Measurements from ENCODE around the gene PPM1L. TPM values are rescaled to one million over a fixed set of nuclear protein-coding genes. Genes with fewer than 3 reads are reported as not detected.

The PPM1L gene
- total RNA-seq, 1 experiment from 2014 or later = 7.3 TPM

DNA sequence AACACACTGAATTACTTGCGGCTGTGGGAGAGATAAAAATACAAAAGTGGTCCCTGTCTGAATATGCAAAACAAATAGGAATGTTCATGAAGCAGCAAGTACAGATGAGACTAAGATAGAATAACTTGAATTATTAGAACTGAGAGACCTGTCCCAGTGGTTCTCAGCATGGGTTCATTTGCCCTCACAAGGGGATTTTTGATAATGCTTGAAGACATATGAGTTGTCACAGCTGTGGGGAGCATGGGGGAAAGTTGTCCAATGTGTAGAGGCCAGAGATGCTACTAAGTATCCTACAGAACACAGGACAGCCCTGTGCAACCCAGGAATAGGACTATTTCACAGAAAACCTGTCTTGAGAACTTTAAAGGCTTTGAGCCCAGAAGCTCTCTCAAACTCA lies 22.4 kb downstream of the PPM1L start:
- no peaks in the 10 kb centered on the region for H3K79me2 ChIP-seq (ENCODE audit: insufficient read depth, low read length)
- no CpG with 5 or more reads among the region's 1 CpG for WGBS (ENCODE audit: extremely low coverage, insufficient read length, low lambda C conversion rate)
- H3K27me3 ChIP-seq (ENCODE audit: insufficient read depth, low read length) = no peaks in the 10 kb centered on the region
- TF ChIP-seq CTCF (conservative IDR thresholded peaks at IDR 0.05) = no peak
- H3T11ph ChIP-seq (ENCODE audit: low read length) = no peak overlapping the region
- DNase-seq = no peak
- H3K9me3 ChIP-seq (ENCODE audit: control insufficient read depth, low read depth, low read length) = no peaks in the 10 kb centered on the region
- no peak overlapping the region for H3K18ac ChIP-seq (ENCODE audit: insufficient read length, low read depth, low read length)
- H3K23me2 ChIP-seq (ENCODE audit: insufficient read length, low read depth, low read length, poor library complexity, severe bottlenecking) = no peaks in the 10 kb centered on the region
- H2BK20ac ChIP-seq (ENCODE audit: low read depth, low read length, poor library complexity, severe bottlenecking) = no peak overlapping the region
- H3K23ac ChIP-seq (ENCODE audit: insufficient read length, low read depth, low read length) = no peak overlapping the region
- no peak overlapping the region for H2BK120ac ChIP-seq (ENCODE audit: low read depth, low read length, poor library complexity, severe bottlenecking)
- peaks cover 6% of the 10 kb centered on the region in 2 experiments; a peak in 3 of 4 replicates for H3K4me1 Mint-ChIP-seq
- H3K4ac ChIP-seq (ENCODE audit: low read depth, low read length) = no peak overlapping the region
- no peak overlapping the region for H2BK12ac ChIP-seq (ENCODE audit: insufficient read length, low read depth, low read length)
- H3K14ac ChIP-seq (ENCODE audit: insufficient read depth, low read length) = no peak overlapping the region
- H3K79me1 ChIP-seq (ENCODE audit: insufficient read depth, low read depth, low read length, poor library complexity, severe bottlenecking) = no peaks in the 10 kb centered on the region
- no peak overlapping the region for H2BK15ac ChIP-seq (ENCODE audit: low read depth, low read length)
- H3K4me3 Mint-ChIP-seq = no peak overlapping the region
- no peak overlapping the region for H3K56ac ChIP-seq (ENCODE audit: insufficient read length, low read depth, low read length)
- H3K27ac Mint-ChIP-seq = no peak overlapping the region
- H2AK5ac ChIP-seq (ENCODE audit: insufficient read length, low read length) = no peak overlapping the region
- H3K4me2 ChIP-seq (ENCODE audit: insufficient read depth, insufficient read length, low read length) = no peak overlapping the region
- H2BK5ac ChIP-seq (ENCODE audit: insufficient read length, low read length) = no peak overlapping the region
- H4K8ac ChIP-seq (replicated peaks; ENCODE audit: insufficient read length, low read depth, low read length) = no peak overlapping the region
- no peaks in the 10 kb centered on the region for H4K20me1 ChIP-seq (ENCODE audit: control insufficient read depth, insufficient read depth, insufficient read length)
- no peak overlapping the region for H4K91ac ChIP-seq (ENCODE audit: insufficient read length, low read depth, low read length)
- no peaks in the 10 kb centered on the region for H3K9me3 Mint-ChIP-seq
- H3K27me3 Mint-ChIP-seq (ENCODE audit: low read depth) = no peaks in the 10 kb centered on the region
- H3K27ac ChIP-seq (ENCODE audit: insufficient read length, low read depth, low read length) = no peak overlapping the region
- no peak overlapping the region for H2AFZ ChIP-seq (ENCODE audit: low read length)
- no peak overlapping the region for H4K5ac ChIP-seq (ENCODE audit: insufficient read length, low read depth, low read length)
- no peak overlapping the region for H3K9ac ChIP-seq (ENCODE audit: extremely low read depth, insufficient read length, low read length)
- no peaks in the 10 kb centered on the region for H3K36me3 Mint-ChIP-seq (ENCODE audit: insufficient read depth in 1 of 3, low read depth in 3 of 3)
- no peaks in the 10 kb centered on the region for H3K4me1 ChIP-seq (ENCODE audit: insufficient read depth, low read length)
